Measurements from ENCODE around the gene EXPH5.

- TF ChIP-seq CTCF (IDR thresholded peaks at IDR 0.05; ENCODE audit: low read depth, low read length, poor library complexity, severe bottlenecking) = no peak
- TF ChIP-seq EZH2phosphoT487 (IDR thresholded peaks at IDR 0.05; ENCODE audit: borderline replicate concordance, low read length) = no peak
Measured at GRCh38 chr11:108614086-108614485, 20.5 kb upstream of the EXPH5 start.
